GM12891 (cell line): ENCODE data around the gene LRIG1.

ENCODE experiments used
- POLR2A ChIP-seq: IDR thresholded peaks from 2 replicates; pipeline ENCODE4 v1.6.1; 2011; ENCODE audit warnings: low read depth, low read length, control low read depth
- POLR2AphosphoS5 ChIP-seq: IDR thresholded peaks from 2 replicates; pipeline ENCODE4 v1.6.1; 2011; ENCODE audit warnings: low read depth, low read length, control low read depth
- TAF1 ChIP-seq: IDR thresholded peaks from 2 replicates; pipeline ENCODE4 v1.6.1; 2011; ENCODE audit warnings: low read depth, low read length, control low read depth

DNA sequence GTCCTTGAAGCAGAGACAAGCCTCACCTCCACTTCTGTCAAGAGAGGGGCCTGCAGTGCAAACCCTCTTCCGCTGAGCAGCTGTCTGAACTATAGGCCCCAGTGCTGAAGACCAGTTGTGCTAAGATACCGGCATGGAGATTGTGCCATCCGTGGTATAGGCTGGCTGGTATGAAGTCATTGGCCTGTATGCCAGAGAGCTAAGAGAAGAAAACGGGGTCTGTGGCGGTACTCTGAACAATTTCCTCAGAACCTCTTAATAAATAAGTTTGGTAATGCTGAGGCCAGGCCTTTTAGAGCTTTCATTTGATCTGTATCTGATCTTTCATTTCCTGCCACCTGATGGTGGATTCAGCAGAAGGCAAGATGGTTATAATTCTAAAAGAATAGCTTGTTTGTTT, 123.0 kb downstream of the LRIG1 start:
- TF ChIP-seq TAF1, result no peak
- no peak for TF ChIP-seq POLR2A
- TF ChIP-seq POLR2AphosphoS5, result no peak
